Activated CD4-positive, CD25-positive, alpha-beta regulatory T cell (primary cell): ENCODE measurements around the gene FBXW4.

Experiments used
- DNase-seq, 4 experiments: peaks; one replicate each; lab custom pipeline; 2025; lab: John Stamatoyannopoulos, UW

The FBXW4 gene

GRCh38 chr10:101566333-101567164 is 128.4 kb downstream of the FBXW4 start:
- DNase-seq = no peak

GRCh38 chr10:101565936-101566332 is 129.0 kb downstream of the FBXW4 start:
- no peak for DNase-seq

- DNase-seq = no peak
Observed at GRCh38 chr10:101565370-101565900, 129.5 kb downstream of the FBXW4 start.

GRCh38 chr10:101564490-101564991 is 130.4 kb downstream of the FBXW4 start:
- DNase-seq = no peak

GRCh38 chr10:101563497-101564040 is 131.4 kb downstream of the FBXW4 start:
- no peak for DNase-seq

- DNase-seq = no peak
Observed at GRCh38 chr10:101563007-101563406, 132.0 kb downstream of the FBXW4 start.

GRCh38 chr10:101562231-101562630 is 132.7 kb downstream of the FBXW4 start:
- DNase-seq = no peak

- no peak for DNase-seq
Observed at GRCh38 chr10:101561068-101561915, 133.7 kb downstream of the FBXW4 start.
